ENCODE data around the gene MTM1.

Gene MTM1

GRCh38 chrX:150676221-150676620 is 107.8 kb downstream of the MTM1 start:
- DNase-seq (ENCODE audit: low read depth), result no peak

- DNase-seq (ENCODE audit: low read depth), result no peak
These were observed 112.6 kb downstream of the MTM1 start for GRCh38 chrX:150680974-150681373.

GRCh38 chrX:150683112-150683511 is 114.7 kb downstream of the MTM1 start:
- DNase-seq (ENCODE audit: low read depth), result no peak

- no peak for DNase-seq (ENCODE audit: low read depth)
These were observed 115.2 kb downstream of the MTM1 start for GRCh38 chrX:150683536-150684146.

- DNase-seq (ENCODE audit: low read depth), result no peak
These were observed 120.6 kb downstream of the MTM1 start for GRCh38 chrX:150688911-150689451.

GRCh38 chrX:150690126-150690525 is 121.7 kb downstream of the MTM1 start:
- no peak for DNase-seq (ENCODE audit: low read depth)

- DNase-seq (ENCODE audit: low read depth), result no peak
These were observed 123.9 kb downstream of the MTM1 start for GRCh38 chrX:150692296-150692695.

GRCh38 chrX:150692831-150693724 is 124.7 kb downstream of the MTM1 start, which contains the start of gene MTMR1:
Gene MTMR1, plus strand, starts transcription at chrX:150693396. Its CDS starts 135 bp downstream, at chrX:150693531.
- peak; percentile 46 for DNase-seq (ENCODE audit: low read depth)

- DNase-seq (ENCODE audit: low read depth), result peak; percentile 60
These were observed 125.5 kb downstream of the MTM1 start for GRCh38 chrX:150693725-150694574.

GRCh38 chrX:150694738-150695410 is 126.5 kb downstream of the MTM1 start:
- no peak for DNase-seq (ENCODE audit: low read depth)

- no peak for DNase-seq (ENCODE audit: low read depth)
These were observed 127.9 kb downstream of the MTM1 start for GRCh38 chrX:150696331-150696730.

GRCh38 chrX:150696866-150697265 is 128.4 kb downstream of the MTM1 start:
- no peak for DNase-seq (ENCODE audit: low read depth)

- no peak for DNase-seq (ENCODE audit: low read depth)
These were observed 129.2 kb downstream of the MTM1 start for GRCh38 chrX:150697641-150698040.

GRCh38 chrX:150698981-150699380 is 130.6 kb downstream of the MTM1 start:
- DNase-seq (ENCODE audit: low read depth), result no peak

- no peak for DNase-seq (ENCODE audit: low read depth)
These were observed 131.7 kb downstream of the MTM1 start for GRCh38 chrX:150700107-150700506.

GRCh38 chrX:150701377-150701776 is 133.0 kb downstream of the MTM1 start:
- no peak for DNase-seq (ENCODE audit: low read depth)

- DNase-seq (ENCODE audit: low read depth), result no peak
These were observed 134.7 kb downstream of the MTM1 start for GRCh38 chrX:150702966-150703694.

GRCh38 chrX:150703695-150703974 is 135.2 kb downstream of the MTM1 start:
- DNase-seq (ENCODE audit: low read depth), result no peak

GRCh38 chrX:150704030-150704613 is 135.7 kb downstream of the MTM1 start:
- no peak for DNase-seq (ENCODE audit: low read depth)

- no peak for DNase-seq (ENCODE audit: low read depth)
These were observed 144.2 kb downstream of the MTM1 start for GRCh38 chrX:150712619-150713018.

GRCh38 chrX:150715184-150715583 is 146.8 kb downstream of the MTM1 start:
- DNase-seq (ENCODE audit: low read depth), result no peak
